Osteocyte (in vitro differentiated cells): ENCODE data around the gene PTRH1. TPM values are rescaled to one million over a fixed set of nuclear protein-coding genes. Genes with fewer than 3 reads are reported as not detected.

ENCODE experiments used
- DNase-seq: peaks from one replicate; pipeline ENCODE4 v3.0.0; 2021; ENCODE audit warnings: mixed read lengths; ENCODE audit not compliant: unreplicated experiment; ENCODE audit errors: extremely low spot score
- H3K27ac Mint-ChIP-seq: one replicate; pipeline ENCODE4 v1.8.0; 2021; ENCODE audit warnings: mild to moderate bottlenecking, mixed read lengths; ENCODE audit not compliant: unreplicated experiment
- H3K27me3 Mint-ChIP-seq: one replicate; pipeline ENCODE4 v1.8.0; 2021; ENCODE audit warnings: mixed read lengths; ENCODE audit not compliant: unreplicated experiment
- H3K36me3 Mint-ChIP-seq: one replicate; pipeline ENCODE4 v1.8.0; 2021; ENCODE audit warnings: mixed read lengths; ENCODE audit not compliant: unreplicated experiment
- H3K4me1 Mint-ChIP-seq: one replicate; pipeline ENCODE4 v1.8.0; 2021; ENCODE audit warnings: mixed read lengths; ENCODE audit not compliant: unreplicated experiment
- H3K4me3 Mint-ChIP-seq: one replicate; pipeline ENCODE4 v1.8.0; 2021; ENCODE audit warnings: mild to moderate bottlenecking, moderate library complexity, mixed read lengths; ENCODE audit not compliant: unreplicated experiment
- H3K9me3 Mint-ChIP-seq: one replicate; pipeline ENCODE4 v1.8.0; 2021; ENCODE audit warnings: mixed read lengths; ENCODE audit not compliant: unreplicated experiment
- total RNA-seq: library from RNA; stranded (reverse); gene quantifications from 2 replicates; pipeline ENCODE4 v1.2.1, GENCODE V29; 2021
- TF ChIP-seq, protein P1 (sequence below): fragments of 200-600 bp; sonication (generic); IDR thresholded peaks from 2 replicates; pipeline ENCODE4 v1.5.0; 2021; ENCODE audit warnings: antibody characterized with exemption, mild to moderate bottlenecking, moderate library complexity

PTRH1 gene
- total RNA-seq, 1 donor from 2014 or later: 10.6 TPM

GRCh38 chr9:127682351-127683136 lies 32.9 kb downstream of the PTRH1 start:
- Mint-ChIP-seq H3K27ac (peak overlapping the region; percentile 95), H3K36me3 (peaks cover 43% of the 10 kb centered on the region), H3K4me1 (peaks cover 35% of the 10 kb centered on the region), H3K27me3 (no peaks in the 10 kb centered on the region), H3K9me3 (no peaks in the 10 kb centered on the region), H3K4me3 (no peak overlapping the region)
- TF ChIP-seq, protein P1, sequence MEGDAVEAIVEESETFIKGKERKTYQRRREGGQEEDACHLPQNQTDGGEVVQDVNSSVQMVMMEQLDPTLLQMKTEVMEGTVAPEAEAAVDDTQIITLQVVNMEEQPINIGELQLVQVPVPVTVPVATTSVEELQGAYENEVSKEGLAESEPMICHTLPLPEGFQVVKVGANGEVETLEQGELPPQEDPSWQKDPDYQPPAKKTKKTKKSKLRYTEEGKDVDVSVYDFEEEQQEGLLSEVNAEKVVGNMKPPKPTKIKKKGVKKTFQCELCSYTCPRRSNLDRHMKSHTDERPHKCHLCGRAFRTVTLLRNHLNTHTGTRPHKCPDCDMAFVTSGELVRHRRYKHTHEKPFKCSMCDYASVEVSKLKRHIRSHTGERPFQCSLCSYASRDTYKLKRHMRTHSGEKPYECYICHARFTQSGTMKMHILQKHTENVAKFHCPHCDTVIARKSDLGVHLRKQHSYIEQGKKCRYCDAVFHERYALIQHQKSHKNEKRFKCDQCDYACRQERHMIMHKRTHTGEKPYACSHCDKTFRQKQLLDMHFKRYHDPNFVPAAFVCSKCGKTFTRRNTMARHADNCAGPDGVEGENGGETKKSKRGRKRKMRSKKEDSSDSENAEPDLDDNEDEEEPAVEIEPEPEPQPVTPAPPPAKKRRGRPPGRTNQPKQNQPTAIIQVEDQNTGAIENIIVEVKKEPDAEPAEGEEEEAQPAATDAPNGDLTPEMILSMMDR: no peak
- DNase-seq: no peak

DNA sequence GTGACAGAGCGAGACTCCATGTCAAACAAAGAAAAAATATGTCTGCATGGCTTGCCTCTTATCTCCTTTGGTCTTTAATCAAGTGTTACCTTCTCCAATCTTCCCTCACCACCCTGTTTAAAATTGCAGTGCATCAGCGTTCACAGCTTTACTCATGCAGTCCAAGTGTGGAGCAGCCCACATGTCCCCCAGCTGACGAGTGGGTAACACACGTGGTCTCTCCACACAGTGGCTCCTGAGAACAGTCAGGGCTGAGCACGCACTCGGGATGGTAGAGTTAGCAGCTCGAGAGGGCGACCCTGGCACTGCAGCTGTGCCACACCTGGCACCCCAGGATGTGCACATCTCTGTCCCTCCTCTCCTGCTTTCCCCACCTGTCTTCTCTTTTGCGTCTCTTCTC lies 34.6 kb downstream of the PTRH1 start:
- no peak for DNase-seq
- Mint-ChIP-seq H3K27me3 (no peaks in the 10 kb centered on the region), H3K27ac (no peak overlapping the region), H3K4me1 (peaks cover 22% of the 10 kb centered on the region), H3K4me3 (no peak overlapping the region), H3K9me3 (no peaks in the 10 kb centered on the region), H3K36me3 (peaks cover 44% of the 10 kb centered on the region)
- TF ChIP-seq, protein P1: no peak

DNA sequence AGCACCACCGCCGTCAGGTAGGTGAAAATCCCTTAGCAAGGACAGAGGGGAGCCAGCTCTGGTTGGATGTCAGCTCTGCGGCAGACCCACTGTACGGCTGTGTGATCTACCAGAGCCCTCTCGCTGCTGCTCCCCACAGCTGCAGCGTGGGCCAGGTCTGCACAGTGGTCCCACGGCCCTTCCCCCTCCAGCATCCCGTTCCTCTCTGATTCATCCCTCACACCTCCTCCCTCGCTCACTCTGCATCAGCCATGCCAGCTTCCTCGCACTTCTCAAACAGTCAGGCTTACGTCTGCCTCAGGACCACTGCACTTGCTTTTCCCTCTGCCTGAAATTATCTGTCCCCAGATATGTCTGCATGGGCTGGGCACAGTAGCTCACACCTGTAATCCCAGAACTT lies 35.2 kb downstream of the PTRH1 start:
- Mint-ChIP-seq H3K27me3 (no peaks in the 10 kb centered on the region), H3K4me1 (peaks cover 19% of the 10 kb centered on the region), H3K36me3 (peaks cover 48% of the 10 kb centered on the region), H3K4me3 (no peak overlapping the region), H3K27ac (no peak overlapping the region), H3K9me3 (no peaks in the 10 kb centered on the region)
- DNase-seq: no peak
- TF ChIP-seq, protein P1: no peak

DNA sequence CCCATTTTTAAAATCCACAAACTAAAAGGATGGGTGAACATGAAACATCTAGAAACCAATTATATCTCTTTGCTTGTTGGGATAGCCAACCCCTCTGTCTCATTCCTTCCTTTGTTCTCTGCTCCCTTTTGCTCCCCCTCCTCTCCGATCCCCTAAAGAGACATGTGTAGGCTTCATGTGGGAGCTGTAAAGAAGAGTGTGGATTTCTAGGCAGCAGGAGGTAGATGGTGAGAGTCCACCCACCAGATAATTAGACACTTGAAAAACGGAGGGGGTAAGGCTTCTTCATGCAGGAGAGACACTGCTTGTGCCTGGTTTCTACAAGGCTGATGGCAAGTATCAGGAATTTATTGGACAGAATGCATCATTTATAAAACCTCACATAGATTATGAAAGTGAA lies 36.0 kb downstream of the PTRH1 start:
- Mint-ChIP-seq H3K27me3 (no peaks in the 10 kb centered on the region), H3K4me1 (peaks cover 12% of the 10 kb centered on the region), H3K4me3 (no peak overlapping the region), H3K36me3 (peaks cover 53% of the 10 kb centered on the region), H3K27ac (no peak overlapping the region), H3K9me3 (no peaks in the 10 kb centered on the region)
- DNase-seq: no peak
- TF ChIP-seq, protein P1: no peak

- no peak for DNase-seq
- Mint-ChIP-seq H3K9me3 (no peaks in the 10 kb centered on the region), H3K27me3 (no peaks in the 10 kb centered on the region), H3K27ac (no peak overlapping the region), H3K36me3 (peaks cover 53% of the 10 kb centered on the region), H3K4me3 (no peak overlapping the region), H3K4me1 (no peaks in the 10 kb centered on the region)
- TF ChIP-seq, protein P1: no peak
These were observed 38.8 kb downstream of the PTRH1 start for GRCh38 chr9:127676638-127677037.
